ENCODE results near the gene CCDC136.

DNA sequence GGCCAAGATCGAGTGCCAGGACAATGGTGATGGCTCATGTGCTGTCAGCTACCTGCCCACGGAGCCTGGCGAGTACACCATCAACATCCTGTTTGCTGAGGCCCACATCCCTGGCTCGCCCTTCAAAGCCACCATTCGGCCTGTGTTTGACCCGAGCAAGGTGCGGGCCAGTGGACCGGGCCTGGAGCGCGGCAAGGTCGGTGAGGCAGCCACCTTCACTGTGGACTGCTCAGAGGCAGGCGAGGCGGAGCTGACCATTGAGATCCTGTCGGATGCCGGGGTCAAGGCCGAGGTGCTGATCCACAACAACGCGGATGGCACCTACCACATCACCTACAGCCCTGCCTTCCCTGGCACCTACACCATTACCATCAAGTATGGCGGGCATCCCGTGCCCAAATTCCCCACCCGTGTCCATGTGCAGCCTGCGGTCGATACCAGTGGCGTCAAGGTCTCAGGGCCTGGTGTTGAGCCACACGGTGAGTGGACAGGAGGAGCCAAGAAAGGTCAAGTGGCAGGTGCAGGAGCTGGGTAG lies 53.1 kb downstream of the CCDC136 start:
- TF ChIP-seq, protein P1, sequence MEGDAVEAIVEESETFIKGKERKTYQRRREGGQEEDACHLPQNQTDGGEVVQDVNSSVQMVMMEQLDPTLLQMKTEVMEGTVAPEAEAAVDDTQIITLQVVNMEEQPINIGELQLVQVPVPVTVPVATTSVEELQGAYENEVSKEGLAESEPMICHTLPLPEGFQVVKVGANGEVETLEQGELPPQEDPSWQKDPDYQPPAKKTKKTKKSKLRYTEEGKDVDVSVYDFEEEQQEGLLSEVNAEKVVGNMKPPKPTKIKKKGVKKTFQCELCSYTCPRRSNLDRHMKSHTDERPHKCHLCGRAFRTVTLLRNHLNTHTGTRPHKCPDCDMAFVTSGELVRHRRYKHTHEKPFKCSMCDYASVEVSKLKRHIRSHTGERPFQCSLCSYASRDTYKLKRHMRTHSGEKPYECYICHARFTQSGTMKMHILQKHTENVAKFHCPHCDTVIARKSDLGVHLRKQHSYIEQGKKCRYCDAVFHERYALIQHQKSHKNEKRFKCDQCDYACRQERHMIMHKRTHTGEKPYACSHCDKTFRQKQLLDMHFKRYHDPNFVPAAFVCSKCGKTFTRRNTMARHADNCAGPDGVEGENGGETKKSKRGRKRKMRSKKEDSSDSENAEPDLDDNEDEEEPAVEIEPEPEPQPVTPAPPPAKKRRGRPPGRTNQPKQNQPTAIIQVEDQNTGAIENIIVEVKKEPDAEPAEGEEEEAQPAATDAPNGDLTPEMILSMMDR (optimal IDR thresholded peaks at IDR 0.05 in 1 of 3, IDR thresholded peaks at IDR 0.05 in 1 of 3, conservative IDR thresholded peaks at IDR 0.05 in 1 of 3; ENCODE audit: extremely low read depth in 1 of 3, insufficient read depth in 2 of 3, low read length in 3 of 3), result no peak
- TF ChIP-seq EZH2 (IDR thresholded peaks at IDR 0.05; ENCODE audit: low read length), result no peak

Data from keratinocyte (primary cell).